Measurements from ENCODE around the gene FHIT.

The FHIT gene

DNA sequence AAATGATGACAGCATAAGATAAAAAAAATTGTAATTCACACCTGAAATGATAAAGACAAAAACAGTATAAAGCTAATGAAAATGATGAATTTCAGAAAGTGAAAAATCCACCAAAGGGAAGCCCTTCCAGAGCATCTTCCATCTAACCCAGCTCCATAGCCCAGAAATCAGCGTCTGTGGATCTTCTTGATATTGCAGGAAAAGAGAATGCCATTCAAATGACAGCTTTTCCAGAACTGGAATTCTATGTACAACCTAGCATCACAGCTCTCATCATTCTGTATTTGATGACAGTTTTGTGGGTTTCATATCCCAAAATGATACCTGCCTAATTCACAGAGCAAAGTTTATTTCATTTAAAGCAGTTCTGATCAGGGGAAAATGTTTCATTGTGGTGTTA lies 267.3 kb downstream of the FHIT start:
- Histone ChIP-seq H3K36me3 (ENCODE audit: control insufficient read depth, insufficient read depth, low read length) (no peaks in the 10 kb centered on the region), H3K4me1 (peaks cover 10% of the 10 kb centered on the region), H3K9me3 (ENCODE audit: control insufficient read depth, low read length) (no peaks in the 10 kb centered on the region), H3K4me2 (ENCODE audit: low read length) (no peak overlapping the region), H3K27ac (no peak overlapping the region), H2AFZ (no peak overlapping the region), H3K27me3 (ENCODE audit: control insufficient read depth, insufficient read depth, low read length) (no peaks in the 10 kb centered on the region), H3K79me2 (no peaks in the 10 kb centered on the region), H3K4me3 (ENCODE audit: low read depth, low read length) (no peak overlapping the region), H3K9ac (no peak overlapping the region)
- TF ChIP-seq, protein P1, sequence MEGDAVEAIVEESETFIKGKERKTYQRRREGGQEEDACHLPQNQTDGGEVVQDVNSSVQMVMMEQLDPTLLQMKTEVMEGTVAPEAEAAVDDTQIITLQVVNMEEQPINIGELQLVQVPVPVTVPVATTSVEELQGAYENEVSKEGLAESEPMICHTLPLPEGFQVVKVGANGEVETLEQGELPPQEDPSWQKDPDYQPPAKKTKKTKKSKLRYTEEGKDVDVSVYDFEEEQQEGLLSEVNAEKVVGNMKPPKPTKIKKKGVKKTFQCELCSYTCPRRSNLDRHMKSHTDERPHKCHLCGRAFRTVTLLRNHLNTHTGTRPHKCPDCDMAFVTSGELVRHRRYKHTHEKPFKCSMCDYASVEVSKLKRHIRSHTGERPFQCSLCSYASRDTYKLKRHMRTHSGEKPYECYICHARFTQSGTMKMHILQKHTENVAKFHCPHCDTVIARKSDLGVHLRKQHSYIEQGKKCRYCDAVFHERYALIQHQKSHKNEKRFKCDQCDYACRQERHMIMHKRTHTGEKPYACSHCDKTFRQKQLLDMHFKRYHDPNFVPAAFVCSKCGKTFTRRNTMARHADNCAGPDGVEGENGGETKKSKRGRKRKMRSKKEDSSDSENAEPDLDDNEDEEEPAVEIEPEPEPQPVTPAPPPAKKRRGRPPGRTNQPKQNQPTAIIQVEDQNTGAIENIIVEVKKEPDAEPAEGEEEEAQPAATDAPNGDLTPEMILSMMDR (IDR thresholded peaks at IDR 0.05) = no peak

DNA sequence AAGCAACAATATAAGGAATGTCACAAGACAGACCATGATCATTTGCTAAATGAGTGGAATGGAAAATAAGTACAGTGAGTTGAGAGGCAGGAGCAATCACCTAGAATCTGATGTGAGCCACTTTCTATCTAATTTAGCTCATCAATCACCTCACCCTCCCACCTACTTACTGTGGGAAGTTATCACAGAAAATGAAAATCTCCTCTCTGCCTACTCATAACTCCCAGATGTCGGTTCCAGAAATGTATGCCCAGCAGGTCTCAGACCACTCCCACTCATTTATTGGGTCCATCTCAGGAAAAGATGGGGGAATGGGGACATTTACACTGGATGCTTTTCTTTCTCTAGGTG lies 270.9 kb downstream of the FHIT start:
- no peak overlapping the region for H3K4me2 ChIP-seq (ENCODE audit: low read length)
- peak overlapping the region; percentile 7 for H3K27ac ChIP-seq
- TF ChIP-seq, protein P1 (IDR thresholded peaks at IDR 0.05) = no peak
- H3K79me2 ChIP-seq = no peaks in the 10 kb centered on the region
- no peaks in the 10 kb centered on the region for H3K27me3 ChIP-seq (ENCODE audit: control insufficient read depth, insufficient read depth, low read length)
- H3K9ac ChIP-seq = no peak overlapping the region
- H3K36me3 ChIP-seq (ENCODE audit: control insufficient read depth, insufficient read depth, low read length) = no peaks in the 10 kb centered on the region
- no peaks in the 10 kb centered on the region for H3K9me3 ChIP-seq (ENCODE audit: control insufficient read depth, low read length)
- peak overlapping the region; percentile 20 for H2AFZ ChIP-seq
- peaks cover 10% of the 10 kb centered on the region for H3K4me1 ChIP-seq
- no peak overlapping the region for H3K4me3 ChIP-seq (ENCODE audit: low read depth, low read length)

DNA sequence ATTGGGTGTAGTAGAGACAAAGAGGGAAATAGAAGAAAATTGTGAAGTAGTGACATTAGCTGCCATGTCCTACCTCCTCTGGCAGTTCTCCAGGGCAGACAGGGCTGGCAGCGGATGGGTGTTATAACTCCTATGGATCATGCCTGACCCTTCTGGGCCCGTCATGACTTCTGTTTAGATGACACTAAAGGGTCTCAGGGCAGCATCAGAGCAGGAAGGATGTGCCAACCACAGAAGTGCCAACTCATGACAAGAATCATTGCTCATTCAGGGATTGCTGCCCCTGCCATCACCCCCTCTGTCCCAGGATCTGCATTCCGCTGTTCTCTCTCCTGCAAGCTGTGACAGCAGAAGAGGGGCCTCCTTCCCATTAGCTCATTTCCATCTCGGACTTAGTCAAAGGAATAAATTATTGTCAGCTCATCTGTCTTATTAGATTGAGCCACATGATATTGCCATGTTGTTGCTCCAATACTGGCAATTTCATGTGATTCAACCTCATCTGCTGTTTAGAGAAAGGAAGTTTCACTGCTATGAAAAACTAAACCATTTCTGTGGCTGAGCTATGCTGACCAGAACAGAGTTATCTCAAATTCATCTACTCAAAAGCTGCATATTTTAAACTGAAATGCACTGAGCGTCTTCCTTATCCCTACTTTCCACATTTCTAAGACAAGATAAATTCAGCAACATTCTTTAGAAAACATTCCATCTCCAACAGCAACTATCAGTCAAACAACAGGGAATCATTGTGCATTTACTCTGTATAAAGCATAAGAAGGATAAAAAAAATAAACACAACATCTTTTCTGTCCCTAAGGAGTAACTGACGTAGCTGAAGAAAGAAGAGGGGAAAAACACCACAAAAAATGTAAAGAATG lies 271.6 kb downstream of the FHIT start:
- Histone ChIP-seq H3K79me2 (no peaks in the 10 kb centered on the region), H3K9me3 (ENCODE audit: control insufficient read depth, low read length) (no peaks in the 10 kb centered on the region), H2AFZ (no peak overlapping the region), H3K27ac (peak overlapping the region; percentile 7), H3K4me1 (peaks cover 10% of the 10 kb centered on the region), H3K36me3 (ENCODE audit: control insufficient read depth, insufficient read depth, low read length) (no peaks in the 10 kb centered on the region), H3K4me3 (ENCODE audit: low read depth, low read length) (no peak overlapping the region), H3K4me2 (ENCODE audit: low read length) (peak overlapping the region; percentile 12), H3K27me3 (ENCODE audit: control insufficient read depth, insufficient read depth, low read length) (no peaks in the 10 kb centered on the region), H3K9ac (no peak overlapping the region)
- TF ChIP-seq, protein P1 (IDR thresholded peaks at IDR 0.05) = no peak

DNA sequence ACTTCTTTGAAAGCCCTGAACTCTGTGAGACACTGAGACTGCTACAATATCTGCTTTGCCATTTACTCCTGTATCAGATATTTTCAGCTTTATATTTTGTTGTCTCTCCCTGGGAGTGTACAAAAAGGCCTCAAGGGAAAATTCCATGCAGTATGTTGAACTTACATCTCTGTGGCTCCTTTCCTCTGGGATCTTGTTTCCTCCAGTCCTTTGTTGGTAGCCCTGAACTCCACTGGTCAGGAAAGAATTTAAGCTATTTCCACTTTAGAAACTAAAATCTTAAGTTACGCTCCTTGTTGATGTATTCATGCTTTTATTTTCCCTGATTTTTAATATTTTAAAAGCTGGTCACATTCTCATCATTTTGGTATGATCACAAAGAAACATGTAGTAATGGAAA lies 277.9 kb downstream of the FHIT start:
- Histone ChIP-seq H3K4me1 (no peaks in the 10 kb centered on the region), H3K4me2 (ENCODE audit: low read length) (no peak overlapping the region), H3K27ac (no peak overlapping the region), H2AFZ (no peak overlapping the region), H3K4me3 (ENCODE audit: low read depth, low read length) (no peak overlapping the region), H3K27me3 (ENCODE audit: control insufficient read depth, insufficient read depth, low read length) (no peaks in the 10 kb centered on the region), H3K9ac (no peak overlapping the region), H3K9me3 (ENCODE audit: control insufficient read depth, low read length) (no peaks in the 10 kb centered on the region), H3K79me2 (no peaks in the 10 kb centered on the region), H3K36me3 (ENCODE audit: control insufficient read depth, insufficient read depth, low read length) (no peaks in the 10 kb centered on the region)
- TF ChIP-seq, protein P1 (IDR thresholded peaks at IDR 0.05) = no peak

DNA sequence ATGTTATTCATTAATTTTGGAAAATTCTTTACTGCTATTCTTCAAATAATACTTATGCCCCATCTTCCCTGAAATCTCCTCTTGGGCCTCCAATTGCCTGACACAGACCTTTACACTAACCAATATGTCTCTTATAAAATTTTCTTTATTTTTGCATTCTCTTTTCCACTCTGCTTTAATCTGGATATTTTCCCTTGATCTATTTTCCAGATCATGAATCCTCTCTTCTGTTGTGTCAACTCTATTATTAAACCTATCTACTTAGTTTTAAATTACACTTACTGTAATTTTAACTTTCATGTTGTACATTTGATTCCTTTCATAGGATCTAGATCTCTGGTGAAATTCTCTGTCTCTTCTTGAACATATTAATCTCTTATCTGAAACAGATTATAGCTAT lies 278.7 kb downstream of the FHIT start:
- no peaks in the 10 kb centered on the region for H3K9me3 ChIP-seq (ENCODE audit: control insufficient read depth, low read length)
- H2AFZ ChIP-seq = no peak overlapping the region
- H3K4me1 ChIP-seq = no peaks in the 10 kb centered on the region
- no peak overlapping the region for H3K9ac ChIP-seq
- H3K27me3 ChIP-seq (ENCODE audit: control insufficient read depth, insufficient read depth, low read length) = no peaks in the 10 kb centered on the region
- H3K79me2 ChIP-seq = no peaks in the 10 kb centered on the region
- H3K36me3 ChIP-seq (ENCODE audit: control insufficient read depth, insufficient read depth, low read length) = no peaks in the 10 kb centered on the region
- TF ChIP-seq, protein P1 (IDR thresholded peaks at IDR 0.05) = no peak
- H3K4me2 ChIP-seq (ENCODE audit: low read length) = no peak overlapping the region
- no peak overlapping the region for H3K4me3 ChIP-seq (ENCODE audit: low read depth, low read length)
- no peak overlapping the region for H3K27ac ChIP-seq
